Keratinocyte (primary cell): ENCODE data around the gene BCL11B. TPM values are rescaled to one million over a fixed set of nuclear protein-coding genes. Genes with fewer than 3 reads are reported as not detected.

Experiments used
- DNase-seq: peaks from one replicate; pipeline ENCODE4 v3.0.0-alpha.2; 2011; ENCODE audit warnings: low read depth, missing footprints, low spot score
- FAIRE-seq: peaks from 2 replicates; lab custom pipeline; 2011; peaks lifted over from hg19 to GRCh38; lab: Jason Lieb, UNC
- H2AFZ ChIP-seq: 2 replicates; pipeline ENCODE4 v1.6.0; 2012; ENCODE audit warnings: low read length, control low read depth, inconsistent platforms; ENCODE audit not compliant: control insufficient read depth
- H3K27ac ChIP-seq: 2 replicates; pipeline ENCODE4 v1.5.1; 2011; ENCODE audit warnings: low read length; ENCODE audit not compliant: control insufficient read depth, insufficient read depth
- H3K27me3 ChIP-seq: 3 replicates; pipeline ENCODE4 v1.6.0; 2011; ENCODE audit warnings: low read length; ENCODE audit not compliant: control insufficient read depth, insufficient read depth; ENCODE audit errors: extremely low read depth
- H3K36me3 ChIP-seq, 2 experiments: 2 replicates in 1 of 2; 3 replicates in 1 of 2; pipeline ENCODE4 v1.5.1; 2011; ENCODE audit warnings: low read length in 2 of 2, mild to moderate bottlenecking in 1 of 2; ENCODE audit not compliant: control insufficient read depth in 2 of 2, insufficient read depth in 2 of 2; ENCODE audit errors: extremely low read depth in 1 of 2
- H3K4me1 ChIP-seq: 3 replicates; pipeline ENCODE4 v1.5.1; 2011; ENCODE audit warnings: low read length; ENCODE audit not compliant: control insufficient read depth, insufficient read depth; ENCODE audit errors: extremely low read depth
- H3K4me2 ChIP-seq: 3 replicates; pipeline ENCODE4 v1.6.0; 2011; ENCODE audit warnings: low read depth, low read length; ENCODE audit not compliant: control insufficient read depth, insufficient read depth; ENCODE audit errors: extremely low read depth
- H3K4me3 ChIP-seq, 3 experiments: fragments of 200-600 bp in 1 of 3; sonication (generic) in 1 of 3; 2 replicates in 2 of 3; 3 replicates in 1 of 3; pipeline ENCODE4 v1.5.1; 2011 to 2016; ENCODE audit warnings: low read length in 3 of 3, mild to moderate bottlenecking in 3 of 3, control low read depth in 2 of 3, inconsistent platforms in 1 of 3, low read depth in 1 of 3, mixed read lengths in 1 of 3, mixed run types in 1 of 3, moderate library complexity in 1 of 3; ENCODE audit not compliant: control insufficient read depth in 2 of 3, insufficient read depth in 2 of 3; ENCODE audit errors: extremely low read depth in 1 of 3
- H3K79me2 ChIP-seq: 2 replicates; pipeline ENCODE4 v1.6.0; 2012; ENCODE audit warnings: low read length; ENCODE audit not compliant: control insufficient read depth, insufficient read depth
- H3K9ac ChIP-seq: 3 replicates; pipeline ENCODE4 v1.6.0; 2011; ENCODE audit warnings: low read length; ENCODE audit not compliant: control insufficient read depth, insufficient read depth; ENCODE audit errors: extremely low read depth
- H3K9me1 ChIP-seq: 3 replicates; pipeline ENCODE4 v1.6.0; 2011; ENCODE audit warnings: low read length; ENCODE audit not compliant: control insufficient read depth, insufficient read depth; ENCODE audit errors: extremely low read depth
- H3K9me3 ChIP-seq: 2 replicates; pipeline ENCODE4 v1.5.1; 2012; ENCODE audit warnings: low read depth, low read length; ENCODE audit not compliant: control insufficient read depth
- H4K20me1 ChIP-seq: 3 replicates; pipeline ENCODE4 v1.6.0; 2011; ENCODE audit warnings: low read length; ENCODE audit not compliant: control insufficient read depth, insufficient read depth; ENCODE audit errors: extremely low read depth
- CTCF ChIP-seq, 3 experiments: IDR thresholded peaks in 1 of 3; conservative IDR thresholded peaks in 1 of 3; optimal IDR thresholded peaks in 1 of 3; 2 replicates in 2 of 3; 3 replicates in 1 of 3; pipeline versions ENCODE3 to v1.5.1; 2011; ENCODE audit warnings: low read length in 3 of 3, mild to moderate bottlenecking in 3 of 3, moderate library complexity in 2 of 3, control low read depth in 1 of 3, inconsistent platforms in 1 of 3; ENCODE audit not compliant: insufficient read depth in 2 of 3; ENCODE audit errors: extremely low read depth in 1 of 3
- EZH2 ChIP-seq: IDR thresholded peaks from one replicate; pipeline ENCODE4 v1.6.1; 2012; ENCODE audit warnings: inconsistent platforms, mild to moderate bottlenecking, low read length, moderate library complexity
- dilution Hi-C: fragments of 300-500 bp; cut with MboI; formaldehyde crosslinking; loops from one replicate; pipeline ENCODE4 v1.7.0; 2020; ENCODE audit warnings: low sequenced_read_pairs; ENCODE audit not compliant: extremely low pct_ligation_motif_present
- polyA plus RNA-seq, 5 experiments: library from polyadenylated mRNA; depleted of rRNA in 3 of 5; stranded (reverse) in 3 of 5; stranded (forward) in 1 of 5; unstranded in 1 of 5; fragments of >200 nt; gene quantifications; 1 replicate in 1 of 5; 2 replicates in 3 of 5; 3 replicates in 1 of 5; pipeline versions ENCODE4 v1.2.1 to v1.2.3, GENCODE V29; 2011 to 2012; ENCODE audit warnings: missing spikeins in 2 of 5, low read depth in 1 of 5, low replicate concordance in 1 of 5

The BCL11B gene
- polyA plus RNA-seq, 1 donor (not counting 4 experiments of a cell fraction or from before 2014, with no cell fraction given) = 5.2 TPM

- Histone ChIP-seq H2AFZ (no peak overlapping the region), H3K36me3 (no peaks in the 10 kb centered on the region), H3K9me1 (no peaks in the 10 kb centered on the region), H3K27me3 (no peaks in the 10 kb centered on the region), H3K4me1 (peaks cover 20% of the 10 kb centered on the region), H3K4me2 (no peak overlapping the region), H3K9me3 (no peaks in the 10 kb centered on the region), H3K27ac (no peak overlapping the region), H3K79me2 (no peaks in the 10 kb centered on the region), H4K20me1 (no peaks in the 10 kb centered on the region), H3K9ac (no peak overlapping the region), H3K4me3 (no peak overlapping the region)
- dilution Hi-C loops = no loop called here
- no peak for TF ChIP-seq EZH2
- TF ChIP-seq CTCF (optimal IDR thresholded peaks at IDR 0.05 in 1 of 3, IDR thresholded peaks at IDR 0.05 in 1 of 3, conservative IDR thresholded peaks at IDR 0.05 in 1 of 3; ENCODE audit: extremely low read depth in 1 of 3, insufficient read depth in 2 of 3, low read length in 3 of 3) = no peak
- DNase-seq (no peak), FAIRE-seq (peak; percentile 76)
These were observed 144.3 kb downstream of the BCL11B start for GRCh38 chr14:99127651-99128167.

GRCh38 chr14:99125616-99126431, 146.2 kb downstream of the BCL11B start:
- no peaks in the 10 kb centered on the region for H3K36me3 ChIP-seq
- no peak overlapping the region for H2AFZ ChIP-seq
- H3K9ac ChIP-seq = no peak overlapping the region
- no peak overlapping the region for H3K4me2 ChIP-seq
- H3K27ac ChIP-seq = no peak overlapping the region
- TF ChIP-seq CTCF (optimal IDR thresholded peaks at IDR 0.05 in 1 of 3, IDR thresholded peaks at IDR 0.05 in 1 of 3, conservative IDR thresholded peaks at IDR 0.05 in 1 of 3; ENCODE audit: extremely low read depth in 1 of 3, insufficient read depth in 2 of 3, low read length in 3 of 3) (no peak), EZH2 (no peak)
- H3K4me1 ChIP-seq = peaks cover 20% of the 10 kb centered on the region
- H3K79me2 ChIP-seq = no peaks in the 10 kb centered on the region
- no peak overlapping the region for H3K4me3 ChIP-seq
- no peaks in the 10 kb centered on the region for H3K27me3 ChIP-seq
- FAIRE-seq (peak; percentile 44), DNase-seq (no peak)
- no peaks in the 10 kb centered on the region for H4K20me1 ChIP-seq
- dilution Hi-C loops = no loop called here
- H3K9me3 ChIP-seq = no peaks in the 10 kb centered on the region
- H3K9me1 ChIP-seq = no peaks in the 10 kb centered on the region
